Mesendoderm (in vitro differentiated cells): ENCODE measurements around the gene ANGPTL2.

Experiments used
- DNase-seq: peaks from one replicate; pipeline ENCODE4 v3.0.0; 2013
- H2AK5ac ChIP-seq: 2 replicates; pipeline ENCODE4 v1.6.1; 2013; ENCODE audit warnings: low read length, inconsistent platforms
- H2BK120ac ChIP-seq: 2 replicates; pipeline ENCODE4 v1.6.1; 2013; ENCODE audit warnings: low read depth, mild to moderate bottlenecking, low read length, moderate library complexity, mixed read lengths
- H2BK15ac ChIP-seq: replicated peaks from 2 replicates; pipeline ENCODE4 v1.6.1; 2013; ENCODE audit warnings: low read depth, mild to moderate bottlenecking, moderate library complexity
- H2BK5ac ChIP-seq: 2 replicates; pipeline ENCODE4 v1.6.1; 2013; ENCODE audit warnings: low read length, inconsistent platforms
- H3K18ac ChIP-seq: 2 replicates; pipeline ENCODE4 v1.6.1; 2013; ENCODE audit warnings: mild to moderate bottlenecking, low read length, mixed read lengths
- H3K23ac ChIP-seq: one replicate; pipeline ENCODE4 v1.6.1; 2013; ENCODE audit warnings: low read length
- H3K27ac ChIP-seq: 2 replicates; pipeline ENCODE4 v1.5.1; 2013; ENCODE audit warnings: low read depth, mild to moderate bottlenecking, inconsistent platforms, low read length, moderate library complexity
- H3K27me3 ChIP-seq: 2 replicates; pipeline ENCODE4 v1.6.1; 2013; ENCODE audit warnings: low read length, control low read depth, mild to moderate bottlenecking, inconsistent platforms; ENCODE audit not compliant: insufficient read depth, poor library complexity
- H3K36me3 ChIP-seq: 2 replicates; pipeline ENCODE4 v1.6.1; 2013; ENCODE audit warnings: low read length, inconsistent platforms; ENCODE audit not compliant: control insufficient read depth, insufficient read depth
- H3K4ac ChIP-seq: one replicate; pipeline ENCODE4 v1.6.1; 2013; ENCODE audit warnings: low read depth, mild to moderate bottlenecking, low read length, moderate library complexity
- H3K4me1 ChIP-seq: 2 replicates; pipeline ENCODE4 v1.6.1; 2013; ENCODE audit warnings: low read depth, low read length, inconsistent platforms; ENCODE audit not compliant: control insufficient read depth
- H3K4me2 ChIP-seq: 2 replicates; pipeline ENCODE4 v1.6.1; 2013; ENCODE audit warnings: low read length
- H3K4me3 ChIP-seq: 2 replicates; pipeline ENCODE4 v1.5.1; 2013; ENCODE audit warnings: mild to moderate bottlenecking, low read length
- H3K56ac ChIP-seq: one replicate; pipeline ENCODE4 v1.6.1; 2013; ENCODE audit warnings: low read length
- H3K79me1 ChIP-seq: 2 replicates; pipeline ENCODE4 v1.6.1; 2013; ENCODE audit warnings: low read length, inconsistent platforms
- H3K79me2 ChIP-seq: 2 replicates; pipeline ENCODE4 v1.6.1; 2013; ENCODE audit warnings: mild to moderate bottlenecking, low read length; ENCODE audit not compliant: control insufficient read depth, insufficient read depth
- H3K9ac ChIP-seq: 2 replicates; pipeline ENCODE4 v1.6.1; 2013; ENCODE audit warnings: low read length, inconsistent platforms
- H4K5ac ChIP-seq: one replicate; pipeline ENCODE4 v1.6.1; 2013; ENCODE audit warnings: low read length
- H4K8ac ChIP-seq: one replicate; pipeline ENCODE4 v1.6.1; 2013; ENCODE audit warnings: low read depth, mild to moderate bottlenecking, control low read depth, low read length, moderate library complexity
- WGBS: extraction: QIAGEN DNeasy Blood & Tissue Kit; methylation state at CpG from one replicate; pipeline ENCODE4 v1.1.7; 2013; ENCODE audit warnings: low lambda C conversion rate, missing lambda C conversion rate; ENCODE audit not compliant: insufficient coverage; ENCODE audit errors: extremely low coverage; 5-methylcytosine and 5-hydroxymethylcytosine counted together

The ANGPTL2 gene

DNA sequence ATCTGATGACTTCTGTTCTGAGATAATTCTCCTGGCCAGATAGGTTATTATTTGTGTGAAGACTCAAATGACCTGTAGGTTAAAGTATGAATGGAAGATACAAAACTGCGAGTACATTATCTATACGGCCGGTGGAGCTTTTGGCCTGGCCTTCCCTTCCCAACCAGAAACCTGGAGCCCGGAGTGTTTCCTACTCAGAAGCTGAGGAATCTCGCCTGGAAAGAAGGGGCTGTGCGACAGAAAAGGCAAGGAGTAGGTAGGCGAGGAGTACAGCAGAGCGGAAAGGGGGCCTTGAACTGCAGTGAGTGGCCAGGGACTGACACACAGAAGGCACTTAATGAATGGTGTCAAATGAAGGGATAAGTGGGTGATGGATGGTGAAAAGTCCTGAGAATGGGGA lies 34.6 kb downstream of the ANGPTL2 start:
- Histone ChIP-seq H3K23ac (no peak overlapping the region), H2BK15ac (no peak overlapping the region), H3K4me3 (no peak overlapping the region), H2BK5ac (no peak overlapping the region), H4K5ac (no peak overlapping the region), H3K4me1 (no peaks in the 10 kb centered on the region), H2AK5ac (no peak overlapping the region), H3K27me3 (no peaks in the 10 kb centered on the region), H3K4ac (no peak overlapping the region), H3K27ac (no peak overlapping the region), H3K18ac (no peak overlapping the region), H3K56ac (no peak overlapping the region), H3K9ac (no peak overlapping the region), H3K36me3 (no peaks in the 10 kb centered on the region), H2BK120ac (no peak overlapping the region), H3K79me1 (no peaks in the 10 kb centered on the region), H3K4me2 (no peak overlapping the region), H3K79me2 (no peaks in the 10 kb centered on the region), H4K8ac (no peak overlapping the region)
- no CpG with 5 or more reads among the region's 8 CpGs for WGBS
- DNase-seq = no peak

DNA sequence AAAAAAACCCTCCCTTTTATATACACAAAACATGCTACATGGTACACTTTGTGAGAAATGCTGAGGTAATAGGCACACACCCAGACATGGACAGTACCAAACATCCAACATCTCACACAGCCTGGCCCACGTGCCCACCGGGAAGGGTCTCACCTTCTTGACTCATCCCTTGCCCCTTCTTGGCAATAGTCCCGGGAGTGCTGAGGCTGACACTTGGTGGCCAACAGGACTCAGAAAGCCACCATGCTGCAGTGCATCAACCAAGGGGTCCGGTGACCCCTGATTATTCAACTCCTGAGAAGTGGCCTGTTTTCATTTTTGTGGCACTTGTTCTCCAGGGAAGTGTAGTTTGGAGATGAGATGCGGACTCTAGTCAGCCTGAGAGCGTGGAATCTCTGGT lies 35.0 kb downstream of the ANGPTL2 start:
- Histone ChIP-seq H3K4ac (no peak overlapping the region), H3K4me3 (no peak overlapping the region), H3K79me1 (no peaks in the 10 kb centered on the region), H3K4me2 (no peak overlapping the region), H2BK120ac (no peak overlapping the region), H2BK15ac (no peak overlapping the region), H4K8ac (no peak overlapping the region), H3K18ac (no peak overlapping the region), H3K79me2 (no peaks in the 10 kb centered on the region), H3K56ac (no peak overlapping the region), H3K36me3 (no peaks in the 10 kb centered on the region), H3K9ac (no peak overlapping the region), H4K5ac (no peak overlapping the region), H3K4me1 (no peaks in the 10 kb centered on the region), H2BK5ac (no peak overlapping the region), H2AK5ac (no peak overlapping the region), H3K27me3 (no peaks in the 10 kb centered on the region), H3K27ac (no peak overlapping the region), H3K23ac (no peak overlapping the region)
- no peak for DNase-seq
- no CpG with 5 or more reads among the region's 6 CpGs for WGBS

DNA sequence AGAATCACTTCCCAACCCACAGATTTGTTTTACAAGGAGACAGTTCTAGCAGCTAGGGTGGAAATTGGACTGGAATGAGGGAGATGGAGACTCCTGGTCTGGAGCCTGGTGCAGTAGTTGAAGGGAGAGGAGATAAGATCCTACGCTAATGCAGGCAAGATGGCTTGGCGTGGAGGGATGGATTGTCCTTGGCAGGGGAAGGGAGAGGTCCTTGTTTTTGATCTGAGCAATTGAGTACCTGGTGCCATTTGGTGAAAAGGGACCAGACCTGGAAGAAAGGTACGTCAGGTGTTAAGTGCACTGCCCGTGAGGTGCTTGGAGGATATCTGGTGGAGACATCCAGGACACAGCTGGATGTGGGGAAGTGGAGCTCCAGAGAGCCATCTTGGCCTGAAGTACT lies 35.7 kb downstream of the ANGPTL2 start:
- H3K79me1 ChIP-seq = no peaks in the 10 kb centered on the region
- no peak overlapping the region for H3K9ac ChIP-seq
- no peak overlapping the region for H3K4me2 ChIP-seq
- no peak overlapping the region for H3K56ac ChIP-seq
- H4K8ac ChIP-seq = no peak overlapping the region
- no peak overlapping the region for H3K23ac ChIP-seq
- no peak overlapping the region for H2BK5ac ChIP-seq
- no CpG with 5 or more reads among the region's 4 CpGs for WGBS
- no peak overlapping the region for H2AK5ac ChIP-seq
- H3K4me1 ChIP-seq = no peaks in the 10 kb centered on the region
- H2BK120ac ChIP-seq = no peak overlapping the region
- H3K18ac ChIP-seq = no peak overlapping the region
- no peak for DNase-seq
- no peaks in the 10 kb centered on the region for H3K79me2 ChIP-seq
- no peak overlapping the region for H2BK15ac ChIP-seq
- no peak overlapping the region for H3K4me3 ChIP-seq
- H3K27ac ChIP-seq = no peak overlapping the region
- H3K36me3 ChIP-seq = no peaks in the 10 kb centered on the region
- H4K5ac ChIP-seq = no peak overlapping the region
- H3K4ac ChIP-seq = no peak overlapping the region
- H3K27me3 ChIP-seq = no peaks in the 10 kb centered on the region

DNA sequence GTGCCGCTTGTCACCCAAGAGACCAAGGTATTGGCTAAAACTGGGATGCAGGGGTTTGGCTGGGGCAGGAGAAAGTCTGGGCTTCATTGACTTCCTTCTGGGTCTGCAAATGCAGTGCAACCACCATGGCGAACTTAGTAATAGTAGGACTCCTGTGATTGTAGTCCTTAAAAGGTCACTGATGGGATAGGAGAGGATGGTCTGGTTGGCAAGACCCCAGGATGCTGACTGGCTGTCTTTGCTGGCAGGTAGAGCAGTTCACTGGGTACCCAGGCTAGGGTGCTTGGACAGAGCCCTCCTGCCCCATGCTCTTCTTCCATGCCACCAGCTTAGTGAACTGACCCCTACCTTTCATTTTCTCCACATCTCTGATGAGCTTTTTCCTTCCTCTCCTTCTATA lies 37.2 kb downstream of the ANGPTL2 start:
- H3K23ac ChIP-seq = no peak overlapping the region
- H3K36me3 ChIP-seq = no peaks in the 10 kb centered on the region
- H3K4me2 ChIP-seq = no peak overlapping the region
- no CpG with 5 or more reads among the region's 2 CpGs for WGBS
- no peak overlapping the region for H2BK120ac ChIP-seq
- no peak overlapping the region for H3K27ac ChIP-seq
- no peaks in the 10 kb centered on the region for H3K27me3 ChIP-seq
- no peak overlapping the region for H3K4me3 ChIP-seq
- H3K4ac ChIP-seq = no peak overlapping the region
- no peaks in the 10 kb centered on the region for H3K4me1 ChIP-seq
- H4K8ac ChIP-seq = no peak overlapping the region
- H2BK15ac ChIP-seq = no peak overlapping the region
- H2BK5ac ChIP-seq = no peak overlapping the region
- H3K56ac ChIP-seq = no peak overlapping the region
- H3K79me2 ChIP-seq = no peaks in the 10 kb centered on the region
- no peak overlapping the region for H4K5ac ChIP-seq
- H3K79me1 ChIP-seq = no peaks in the 10 kb centered on the region
- no peak overlapping the region for H3K18ac ChIP-seq
- DNase-seq = no peak
- no peak overlapping the region for H3K9ac ChIP-seq
- H2AK5ac ChIP-seq = no peak overlapping the region

DNA sequence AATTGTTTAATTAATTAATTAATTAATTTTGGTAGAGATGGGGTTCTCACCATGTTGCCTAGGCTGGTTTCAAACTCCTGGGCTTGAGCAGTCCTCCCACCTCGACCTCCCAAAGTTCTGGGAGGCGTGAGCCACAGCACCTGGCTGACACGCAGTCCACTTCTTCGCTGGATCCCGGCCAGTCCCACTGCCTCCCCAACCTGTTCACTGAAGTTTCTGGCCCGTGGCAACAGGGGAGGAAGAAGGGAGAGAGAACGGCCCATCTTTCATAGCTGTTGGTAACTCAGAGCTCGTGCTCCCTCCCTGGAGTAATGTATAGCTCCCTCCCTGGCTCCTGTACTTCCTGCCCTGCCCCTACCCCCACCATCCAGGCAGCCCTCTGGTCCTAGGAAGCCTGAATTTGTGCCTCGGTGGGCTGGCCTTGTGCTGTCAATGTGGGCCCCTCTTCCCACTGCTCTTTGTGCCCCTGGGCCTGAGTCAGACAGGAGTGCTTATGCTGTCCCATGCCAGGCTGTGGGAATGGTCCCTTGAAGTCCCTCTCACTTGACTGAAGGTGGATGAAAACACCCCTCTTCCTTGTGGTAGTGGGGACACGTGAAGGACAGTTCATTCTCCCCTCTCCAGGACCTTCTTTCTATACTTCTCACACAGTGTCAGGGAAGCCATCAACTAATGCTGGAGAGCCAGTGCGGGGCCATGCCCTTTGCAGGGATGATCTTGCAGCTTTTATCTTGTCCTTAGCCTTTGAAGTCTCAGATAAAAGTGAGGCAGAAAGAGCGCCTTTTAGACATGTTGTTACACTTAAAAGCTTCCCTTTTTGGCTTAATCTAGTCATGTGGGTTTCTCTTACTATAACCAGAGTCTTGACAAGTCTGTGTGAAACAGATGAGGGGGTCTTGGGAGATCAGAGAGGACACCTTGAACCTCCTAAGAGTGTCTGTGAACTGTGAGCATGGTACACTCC lies 38.1 kb downstream of the ANGPTL2 start:
- Histone ChIP-seq H3K4me2 (no peak overlapping the region), H3K27me3 (no peaks in the 10 kb centered on the region), H3K23ac (peak overlapping the region; percentile 15), H2AK5ac (no peak overlapping the region), H3K27ac (no peak overlapping the region), H4K5ac (no peak overlapping the region), H3K79me2 (no peaks in the 10 kb centered on the region), H2BK120ac (no peak overlapping the region), H4K8ac (no peak overlapping the region), H2BK15ac (no peak overlapping the region), H3K9ac (no peak overlapping the region), H3K4me1 (no peaks in the 10 kb centered on the region), H3K36me3 (no peaks in the 10 kb centered on the region), H3K56ac (no peak overlapping the region), H3K18ac (no peak overlapping the region), H2BK5ac (no peak overlapping the region), H3K79me1 (no peaks in the 10 kb centered on the region), H3K4me3 (no peak overlapping the region), H3K4ac (no peak overlapping the region)
- no peak for DNase-seq
- WGBS = no CpG with 5 or more reads among the region's 12 CpGs
